ENCODE data around the gene APLNR.

GRCh38 chr11:57202281-57202680 is 34.8 kb downstream of the APLNR start:
- TF ChIP-seq CREM (CRISPR knock-in tag; IDR thresholded peaks at IDR 0.05) = no peak
- TF ChIP-seq ZBTB43 (CRISPR knock-in tag; IDR thresholded peaks at IDR 0.05) = no peak
- TF ChIP-seq MAX (CRISPR knock-in tag; IDR thresholded peaks at IDR 0.05) = no peak
- no peak for TF ChIP-seq CTCF (IDR thresholded peaks at IDR 0.05)
- TF ChIP-seq, protein P1, sequence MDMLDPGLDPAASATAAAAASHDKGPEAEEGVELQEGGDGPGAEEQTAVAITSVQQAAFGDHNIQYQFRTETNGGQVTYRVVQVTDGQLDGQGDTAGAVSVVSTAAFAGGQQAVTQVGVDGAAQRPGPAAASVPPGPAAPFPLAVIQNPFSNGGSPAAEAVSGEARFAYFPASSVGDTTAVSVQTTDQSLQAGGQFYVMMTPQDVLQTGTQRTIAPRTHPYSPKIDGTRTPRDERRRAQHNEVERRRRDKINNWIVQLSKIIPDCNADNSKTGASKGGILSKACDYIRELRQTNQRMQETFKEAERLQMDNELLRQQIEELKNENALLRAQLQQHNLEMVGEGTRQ (CRISPR knock-in tag; IDR thresholded peaks at IDR 0.05) = no peak
- TF ChIP-seq, protein P2, sequence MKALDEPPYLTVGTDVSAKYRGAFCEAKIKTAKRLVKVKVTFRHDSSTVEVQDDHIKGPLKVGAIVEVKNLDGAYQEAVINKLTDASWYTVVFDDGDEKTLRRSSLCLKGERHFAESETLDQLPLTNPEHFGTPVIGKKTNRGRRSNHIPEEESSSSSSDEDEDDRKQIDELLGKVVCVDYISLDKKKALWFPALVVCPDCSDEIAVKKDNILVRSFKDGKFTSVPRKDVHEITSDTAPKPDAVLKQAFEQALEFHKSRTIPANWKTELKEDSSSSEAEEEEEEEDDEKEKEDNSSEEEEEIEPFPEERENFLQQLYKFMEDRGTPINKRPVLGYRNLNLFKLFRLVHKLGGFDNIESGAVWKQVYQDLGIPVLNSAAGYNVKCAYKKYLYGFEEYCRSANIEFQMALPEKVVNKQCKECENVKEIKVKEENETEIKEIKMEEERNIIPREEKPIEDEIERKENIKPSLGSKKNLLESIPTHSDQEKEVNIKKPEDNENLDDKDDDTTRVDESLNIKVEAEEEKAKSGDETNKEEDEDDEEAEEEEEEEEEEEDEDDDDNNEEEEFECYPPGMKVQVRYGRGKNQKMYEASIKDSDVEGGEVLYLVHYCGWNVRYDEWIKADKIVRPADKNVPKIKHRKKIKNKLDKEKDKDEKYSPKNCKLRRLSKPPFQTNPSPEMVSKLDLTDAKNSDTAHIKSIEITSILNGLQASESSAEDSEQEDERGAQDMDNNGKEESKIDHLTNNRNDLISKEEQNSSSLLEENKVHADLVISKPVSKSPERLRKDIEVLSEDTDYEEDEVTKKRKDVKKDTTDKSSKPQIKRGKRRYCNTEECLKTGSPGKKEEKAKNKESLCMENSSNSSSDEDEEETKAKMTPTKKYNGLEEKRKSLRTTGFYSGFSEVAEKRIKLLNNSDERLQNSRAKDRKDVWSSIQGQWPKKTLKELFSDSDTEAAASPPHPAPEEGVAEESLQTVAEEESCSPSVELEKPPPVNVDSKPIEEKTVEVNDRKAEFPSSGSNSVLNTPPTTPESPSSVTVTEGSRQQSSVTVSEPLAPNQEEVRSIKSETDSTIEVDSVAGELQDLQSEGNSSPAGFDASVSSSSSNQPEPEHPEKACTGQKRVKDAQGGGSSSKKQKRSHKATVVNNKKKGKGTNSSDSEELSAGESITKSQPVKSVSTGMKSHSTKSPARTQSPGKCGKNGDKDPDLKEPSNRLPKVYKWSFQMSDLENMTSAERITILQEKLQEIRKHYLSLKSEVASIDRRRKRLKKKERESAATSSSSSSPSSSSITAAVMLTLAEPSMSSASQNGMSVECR (CRISPR knock-in tag; IDR thresholded peaks at IDR 0.05; ENCODE audit: borderline replicate concordance) = no peak
- TF ChIP-seq MXD4 (CRISPR knock-in tag; IDR thresholded peaks at IDR 0.05; ENCODE audit: borderline replicate concordance) = no peak
- no peak for TF ChIP-seq TEAD4 (CRISPR knock-in tag; IDR thresholded peaks at IDR 0.05)
- no peak for TF ChIP-seq HMGA2 (CRISPR knock-in tag; IDR thresholded peaks at IDR 0.05)
- TF ChIP-seq USF1 (CRISPR knock-in tag; IDR thresholded peaks at IDR 0.05) = no peak
- no peak for TF ChIP-seq CREB1 (CRISPR knock-in tag; IDR thresholded peaks at IDR 0.05)
